HG02938 (cell line): ENCODE measurements around the gene INPP5A.
"Not testable (repeated sequence)": the region's sequence is repeated elsewhere in the genome, so short reads cannot be mapped to it uniquely, and the experiment has no call there.

Experiments
- ATAC-seq: cut with Tn5 transposase; IDR thresholded peaks from one replicate; pipeline ENCODE4 v1.9.1; 2021; ENCODE audit warnings: mild to moderate bottlenecking, moderate library complexity; ENCODE audit not compliant: unreplicated experiment

INPP5A gene

DNA sequence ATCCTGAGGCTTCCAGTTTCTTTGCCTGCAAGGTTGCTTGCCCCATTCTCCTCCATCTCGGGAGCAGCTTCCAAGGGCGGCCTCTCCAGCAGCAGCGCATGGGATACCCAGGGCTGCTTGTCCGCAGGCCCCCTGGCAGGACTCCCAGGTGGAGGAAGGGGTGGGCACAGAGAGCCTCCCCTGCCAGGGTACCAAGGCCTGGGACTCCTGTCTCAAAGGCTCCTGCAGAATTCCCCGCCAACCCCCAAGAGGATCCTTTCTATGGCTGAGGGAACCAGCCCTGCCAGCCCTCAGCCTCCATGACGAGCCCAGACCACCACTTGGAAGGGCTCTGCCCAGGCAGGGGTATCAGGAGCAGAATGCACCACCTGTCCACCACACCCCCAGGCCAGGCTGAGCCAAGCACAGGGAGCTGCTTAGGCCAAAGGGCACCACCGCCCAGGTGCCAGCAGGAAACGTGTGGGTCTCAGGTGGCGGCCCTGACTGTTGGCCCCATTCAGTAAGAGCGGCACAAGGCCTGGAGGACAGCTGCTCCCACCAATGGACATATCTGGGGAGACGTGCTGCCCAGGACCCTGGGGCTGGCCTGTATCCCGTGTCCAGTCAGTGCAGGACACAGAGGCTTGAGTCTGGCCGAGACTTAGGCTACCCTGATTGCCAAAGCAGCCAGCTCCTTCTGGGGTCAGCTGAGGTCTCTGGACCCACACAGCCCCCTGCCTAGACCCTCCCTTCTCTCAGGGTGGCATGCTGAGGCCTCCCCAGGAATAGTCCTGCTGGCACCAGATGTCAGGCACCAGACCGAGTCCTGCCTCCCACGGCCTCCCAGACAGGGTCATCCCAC is 33.8 kb upstream of the INPP5A start:
- no peak for ATAC-seq

DNA sequence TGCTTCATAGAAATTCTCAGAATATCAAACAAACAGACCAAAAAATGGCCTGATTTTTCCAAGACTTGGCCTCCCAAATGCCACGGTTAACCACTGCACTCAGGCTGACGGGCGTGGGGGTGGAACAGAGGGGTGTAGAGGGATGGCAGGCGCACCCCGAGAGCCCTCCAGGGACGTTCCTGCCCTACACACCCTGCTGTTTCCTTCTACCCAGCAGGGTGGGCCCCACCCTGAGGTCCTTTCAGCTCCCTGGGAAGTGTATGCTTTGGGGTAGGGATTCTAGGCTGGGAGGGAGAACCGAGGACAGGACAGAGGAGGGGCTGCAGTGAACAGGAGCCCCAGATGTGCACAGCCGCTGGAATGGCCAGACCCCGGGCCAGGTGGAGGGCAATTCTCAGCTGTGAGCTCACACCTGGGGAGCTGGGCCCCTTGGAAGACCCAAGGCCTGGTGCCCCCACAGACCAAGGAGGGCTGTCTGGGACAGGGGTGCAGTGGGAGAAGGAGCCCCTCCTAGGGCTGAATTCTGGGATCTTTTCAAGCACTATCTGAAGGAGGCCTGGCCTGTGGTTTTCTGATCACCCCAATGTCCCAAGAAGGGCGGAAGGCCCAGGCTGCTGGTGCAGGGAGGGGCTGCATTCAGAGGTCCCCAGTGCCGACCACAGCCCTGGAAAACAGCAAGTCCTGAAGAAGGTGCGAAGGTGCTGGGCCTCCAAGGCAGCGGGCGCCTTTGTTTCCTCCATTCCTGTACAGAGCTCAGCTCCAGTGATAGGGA is 32.9 kb upstream of the INPP5A start:
- ATAC-seq, result no peak

DNA sequence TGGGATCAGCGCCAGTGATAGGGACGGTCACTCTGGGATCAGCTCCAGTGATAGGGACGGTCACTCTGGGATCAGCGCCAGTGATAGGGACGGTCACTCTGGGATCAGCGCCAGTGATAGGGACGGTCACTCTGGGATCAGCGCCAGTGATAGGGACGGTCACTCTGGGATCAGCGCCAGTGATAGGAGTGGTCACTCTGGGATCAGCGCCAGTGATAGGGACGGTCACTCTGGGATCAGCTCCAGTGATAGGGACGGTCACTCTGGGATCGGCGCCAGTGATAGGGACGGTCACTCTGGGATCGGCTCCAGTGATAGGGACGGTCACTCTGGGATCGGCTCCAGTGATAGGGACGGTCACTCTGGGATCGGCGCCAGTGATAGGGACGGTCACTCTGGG is 32.0 kb upstream of the INPP5A start:
- ATAC-seq, result not testable (repeated sequence)

DNA sequence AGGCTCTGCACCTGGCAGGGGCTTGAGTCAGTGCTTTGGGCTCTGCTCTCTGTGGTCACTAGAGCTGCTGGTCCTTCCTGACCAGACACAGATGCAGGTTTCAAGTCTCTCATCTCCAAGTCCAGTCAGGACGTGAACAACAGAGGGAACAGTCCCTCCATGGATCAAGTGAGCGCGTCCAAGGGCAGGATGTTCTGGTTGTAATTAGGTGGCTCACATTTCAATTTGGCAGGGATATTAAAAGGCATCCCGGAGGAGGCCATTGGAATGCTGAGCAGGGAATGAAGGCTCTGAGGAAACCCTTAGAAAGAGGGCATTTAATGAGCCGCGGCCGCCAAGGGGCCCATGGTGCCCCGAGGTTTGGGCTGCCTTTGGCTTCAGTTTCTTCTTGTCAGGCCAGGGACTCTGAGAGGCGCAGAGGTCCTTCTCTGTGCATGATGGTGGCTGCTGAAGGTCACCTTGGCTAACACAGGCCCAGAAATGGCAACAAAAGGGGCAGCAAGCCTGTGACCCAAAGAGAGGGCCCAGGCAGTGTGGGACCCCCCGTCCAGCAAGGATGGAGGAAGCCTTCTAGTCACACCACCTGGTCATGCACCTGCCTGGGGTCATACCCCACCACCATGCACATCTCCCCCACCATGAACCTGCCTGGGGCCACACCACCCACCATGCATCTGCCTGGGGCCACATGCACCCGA is 30.7 kb upstream of the INPP5A start:
- no peak for ATAC-seq

DNA sequence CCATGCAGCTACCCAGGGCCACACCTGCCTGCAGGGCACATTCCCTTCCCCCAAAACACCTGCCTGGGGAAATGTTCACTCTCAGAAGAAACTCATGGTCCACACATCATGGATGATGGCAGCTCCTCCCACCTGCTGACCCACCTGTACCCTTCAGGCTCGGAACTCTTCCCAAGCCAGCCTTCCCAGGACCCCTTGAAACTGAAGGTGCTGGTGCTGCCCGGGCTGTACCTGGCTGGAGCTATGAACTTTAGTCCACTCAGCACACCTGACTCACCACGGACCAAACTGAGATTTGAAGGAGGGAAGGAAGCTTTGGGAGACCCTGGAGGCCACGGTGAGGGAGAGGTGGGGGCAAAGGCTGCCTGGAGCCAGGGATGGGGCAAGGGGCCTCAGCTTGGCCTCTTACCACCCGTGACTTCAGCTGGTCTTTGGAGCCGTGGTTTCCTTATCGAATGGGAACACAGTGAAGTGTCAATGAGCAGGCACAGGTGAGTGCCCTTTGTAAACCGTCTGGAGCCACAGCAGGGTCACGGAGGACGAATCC is 30.1 kb upstream of the INPP5A start:
- no peak for ATAC-seq

DNA sequence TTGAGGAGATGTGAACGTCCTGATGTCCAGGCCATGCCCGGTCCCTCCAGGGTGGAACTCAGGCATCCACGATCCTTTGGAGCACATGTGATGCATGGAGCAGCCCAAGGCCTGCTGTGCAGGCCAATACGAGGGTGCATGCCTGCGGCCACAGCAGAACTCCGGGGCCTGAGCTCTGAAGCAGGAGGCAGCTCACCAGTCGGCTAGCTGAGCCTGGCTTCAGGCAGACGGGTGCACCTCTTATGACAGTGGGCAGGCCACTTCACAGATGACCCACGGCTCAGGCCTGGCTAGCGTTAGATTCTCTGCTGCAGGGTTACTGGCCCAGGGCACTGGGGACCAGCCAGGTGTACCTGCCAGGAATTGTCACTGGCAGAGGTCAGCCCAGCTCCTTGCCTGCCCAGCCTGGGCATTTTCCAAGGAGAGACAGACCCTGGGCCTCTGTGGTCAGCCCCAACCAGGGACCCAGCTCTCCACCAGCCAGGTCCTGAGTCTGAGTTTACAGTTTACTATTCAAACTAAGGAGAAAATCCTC is 29.6 kb upstream of the INPP5A start:
- no peak for ATAC-seq

DNA sequence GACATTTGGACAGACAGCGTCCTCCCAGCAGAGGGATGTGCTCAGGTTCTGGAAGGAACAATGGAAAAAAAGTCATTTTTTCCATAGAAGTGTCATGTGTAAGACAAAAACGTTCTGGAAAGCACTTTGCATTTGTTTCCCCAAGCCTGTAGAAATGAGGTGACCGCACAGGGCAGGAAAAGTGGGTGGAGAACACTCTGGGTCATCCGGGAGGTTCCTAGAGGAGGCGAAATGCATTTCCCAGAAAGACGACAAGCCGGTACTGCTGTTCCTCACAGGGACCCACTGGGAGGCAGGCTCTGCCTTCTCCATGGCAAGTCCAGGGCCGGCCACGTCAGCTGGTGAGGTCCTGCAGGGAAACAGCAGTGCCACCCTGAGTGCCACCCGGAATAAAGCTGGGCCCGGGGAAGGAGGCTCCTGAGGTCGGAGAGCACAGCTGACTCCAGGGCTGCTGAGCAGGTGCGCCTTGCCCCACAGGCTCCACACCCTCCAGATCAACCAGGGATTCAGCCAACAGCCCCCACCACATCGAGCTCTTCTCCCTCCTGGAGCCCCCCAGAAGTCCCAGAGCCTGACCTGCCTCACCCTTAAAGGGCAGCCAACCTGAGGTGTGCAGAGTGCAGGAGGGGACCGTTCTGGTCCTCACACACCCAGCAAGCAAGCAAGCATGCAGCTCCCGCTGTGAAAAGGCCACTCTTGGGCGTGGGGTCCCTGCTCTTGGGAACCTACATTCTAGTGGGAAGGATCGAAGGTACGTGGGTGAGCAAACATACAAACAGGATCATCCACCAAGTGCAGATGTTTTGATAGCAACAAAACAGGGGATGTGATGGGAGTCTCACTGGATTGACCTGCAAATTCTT is 28.8 kb upstream of the INPP5A start:
- ATAC-seq, result no peak

DNA sequence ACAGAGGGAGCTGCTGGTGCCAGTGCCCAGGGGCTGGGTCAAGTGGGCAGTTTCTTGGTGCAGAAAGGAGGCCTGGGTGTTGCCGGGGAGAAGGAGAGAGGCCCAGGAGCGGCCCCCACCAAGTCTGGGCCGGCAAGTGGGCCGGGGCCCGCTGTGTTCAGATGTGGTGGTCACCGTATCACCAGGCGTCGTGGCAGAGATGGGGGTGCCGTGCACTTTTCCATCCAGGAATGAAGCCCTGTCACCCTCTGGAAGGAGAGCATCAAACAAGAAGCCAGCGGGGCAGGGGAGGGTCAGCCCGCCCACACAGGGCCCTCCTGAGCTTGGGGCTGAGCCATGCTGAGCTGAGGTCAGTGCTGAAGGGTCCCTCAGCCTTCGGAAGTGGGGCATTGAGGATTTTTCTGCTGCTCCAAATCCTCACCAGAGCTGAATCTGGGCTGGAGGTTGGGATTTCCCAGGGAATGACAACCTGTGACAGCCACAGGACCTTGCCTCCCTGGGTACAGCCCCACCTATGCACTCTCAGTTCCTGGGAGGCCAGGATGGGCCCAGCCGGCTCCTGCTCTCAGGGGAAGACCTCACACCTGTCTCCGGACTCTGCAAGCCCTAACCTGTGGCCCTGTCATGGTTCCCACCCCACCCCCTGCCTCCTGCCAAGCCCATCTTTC is 27.9 kb upstream of the INPP5A start:
- ATAC-seq, result no peak

DNA sequence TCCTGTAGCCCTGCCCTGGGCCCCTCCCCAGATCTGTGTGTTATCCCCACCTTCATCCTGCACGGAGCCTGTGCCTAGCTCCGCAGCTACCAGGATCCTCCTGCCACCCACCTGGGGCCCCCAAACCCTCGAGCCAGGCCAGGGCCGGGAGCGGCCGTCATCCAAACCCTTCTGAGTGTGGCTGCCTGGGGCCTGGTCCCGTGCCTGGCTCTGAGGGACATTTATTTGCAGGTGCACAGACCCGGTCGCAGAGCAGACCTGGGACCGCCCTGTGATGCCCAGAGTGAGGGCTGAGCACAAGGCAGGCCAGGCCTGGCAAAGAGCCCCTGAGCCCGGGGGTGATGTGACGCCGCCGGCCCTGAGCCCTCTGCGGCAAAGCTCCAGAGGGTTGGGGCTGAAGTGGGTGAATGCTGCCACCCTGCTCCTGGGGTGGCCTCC is 27.4 kb upstream of the INPP5A start:
- no peak for ATAC-seq

DNA sequence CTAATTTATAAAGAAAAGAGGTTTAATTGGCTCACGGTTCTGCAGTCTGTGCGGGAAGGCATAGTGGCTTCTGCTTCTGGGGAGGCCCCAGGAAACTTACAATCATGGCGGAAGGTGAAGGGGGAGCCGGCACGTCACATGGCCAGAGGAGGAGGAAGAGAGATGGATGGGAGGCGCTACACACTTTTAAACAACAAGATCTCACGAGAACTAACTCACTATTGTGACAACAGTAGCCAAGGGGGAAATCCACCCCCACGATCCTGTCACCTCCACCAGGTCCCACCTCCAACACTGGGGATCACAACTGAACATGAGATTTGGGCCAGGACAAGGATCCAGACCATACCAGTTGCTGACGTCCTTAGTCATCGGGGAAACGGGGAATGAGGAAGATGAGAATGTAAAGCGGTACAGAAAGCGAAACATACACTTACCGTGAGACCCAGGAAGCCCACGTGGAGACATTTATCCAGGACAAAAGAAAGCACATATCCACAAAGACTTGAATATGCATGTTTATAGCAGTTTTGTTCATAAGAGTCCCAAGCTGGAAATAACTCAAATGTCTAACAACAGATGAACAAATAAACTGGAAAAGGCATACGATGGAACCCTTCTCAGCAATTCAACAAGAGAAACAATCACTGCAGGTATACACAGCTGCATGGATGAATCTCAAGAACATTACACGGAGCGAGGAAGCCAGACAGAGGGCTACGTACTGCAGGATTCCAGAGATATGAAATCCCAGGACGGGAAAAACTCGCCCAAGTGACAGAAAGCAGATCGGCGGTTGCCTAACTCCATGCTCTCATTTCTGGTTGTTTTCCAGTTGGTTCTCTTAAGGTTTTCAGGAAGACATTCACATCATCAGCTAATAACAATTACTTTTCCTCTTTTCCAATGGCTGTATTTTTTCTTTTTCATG is 26.2 kb upstream of the INPP5A start:
- ATAC-seq, result no peak

DNA sequence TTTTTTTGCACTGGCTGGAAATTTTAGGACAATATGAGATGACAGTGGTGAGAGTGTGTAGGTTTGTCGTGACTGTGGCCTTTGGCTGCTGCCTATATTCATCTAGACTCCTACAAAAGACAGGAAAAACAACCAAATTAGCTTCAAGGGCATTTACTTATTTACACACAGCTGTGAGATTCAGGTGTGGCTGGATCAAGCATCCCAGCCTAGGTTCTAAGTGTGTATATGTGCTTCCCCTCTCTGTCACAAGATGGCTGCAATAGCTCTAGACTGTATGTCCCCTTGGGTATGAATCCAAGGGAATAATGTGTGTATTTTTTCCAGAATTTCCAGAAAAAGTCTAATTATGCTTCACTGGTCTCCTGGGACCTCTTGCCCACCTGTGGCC is 25.5 kb upstream of the INPP5A start:
- no peak for ATAC-seq

DNA sequence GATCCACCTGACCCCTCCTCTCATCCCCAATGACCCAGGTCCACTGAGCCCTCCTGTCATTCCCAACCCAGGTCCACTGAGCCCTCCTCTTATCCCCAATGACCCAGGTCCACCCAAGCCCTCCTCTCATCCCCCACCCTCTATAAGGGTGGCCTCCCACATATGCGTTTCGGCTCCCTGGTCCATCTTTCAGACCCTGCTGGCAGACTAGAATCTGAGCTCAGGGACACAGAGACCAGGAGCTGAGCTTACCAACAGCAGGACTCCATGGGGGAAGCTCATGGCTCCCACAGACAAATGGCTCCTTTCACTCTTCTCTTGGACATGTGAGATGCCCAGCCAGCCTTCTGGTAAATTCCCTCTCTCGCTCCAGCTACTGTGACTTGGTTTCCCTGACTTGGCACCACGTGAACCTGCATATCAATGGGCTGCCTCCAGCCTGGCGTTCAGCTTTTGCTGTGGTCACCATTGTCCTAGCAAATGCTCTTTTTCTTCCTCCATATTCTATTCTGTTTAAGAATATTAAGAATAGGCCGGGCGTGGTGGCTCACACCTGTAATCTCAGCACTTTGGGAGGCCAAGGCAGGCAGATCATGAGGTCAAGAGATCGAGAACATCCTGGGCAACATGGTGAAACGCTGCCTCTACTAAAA is 24.8 kb upstream of the INPP5A start:
- ATAC-seq, result no peak

DNA sequence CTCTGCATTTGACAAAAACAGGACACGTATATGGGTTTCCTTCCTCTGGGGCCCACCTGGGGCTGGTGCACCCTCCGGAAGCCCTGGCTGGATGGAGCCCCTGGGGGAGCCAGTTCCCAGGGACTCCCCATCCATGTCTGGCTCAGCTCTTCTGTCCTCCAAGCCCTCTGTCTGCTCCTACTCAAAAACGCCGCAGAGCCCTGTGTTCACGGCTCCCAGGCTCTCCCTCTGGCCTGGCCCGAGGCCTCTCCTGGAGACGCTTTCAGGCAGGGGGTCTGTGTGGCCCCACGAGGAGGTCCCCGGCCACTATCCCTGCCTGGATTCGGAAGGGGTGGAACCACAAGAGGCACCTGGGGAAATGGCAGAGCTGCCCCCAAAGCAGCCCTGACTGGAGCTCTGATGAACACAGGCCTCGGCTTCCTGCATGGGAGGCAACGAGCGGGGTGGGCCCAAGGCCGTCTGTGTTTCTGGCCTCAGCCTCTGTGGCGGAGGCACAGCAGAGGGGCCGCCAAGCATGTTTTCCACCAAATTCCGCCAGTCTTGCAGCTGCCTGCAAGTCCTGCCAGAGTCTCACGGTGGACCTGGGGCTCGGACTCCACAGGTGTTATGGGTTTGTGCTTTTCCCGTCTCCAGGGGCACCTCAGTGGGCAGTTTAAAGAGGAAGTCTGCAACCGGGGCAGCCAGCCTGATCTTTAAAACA is 22.6 kb upstream of the INPP5A start:
- no peak for ATAC-seq

DNA sequence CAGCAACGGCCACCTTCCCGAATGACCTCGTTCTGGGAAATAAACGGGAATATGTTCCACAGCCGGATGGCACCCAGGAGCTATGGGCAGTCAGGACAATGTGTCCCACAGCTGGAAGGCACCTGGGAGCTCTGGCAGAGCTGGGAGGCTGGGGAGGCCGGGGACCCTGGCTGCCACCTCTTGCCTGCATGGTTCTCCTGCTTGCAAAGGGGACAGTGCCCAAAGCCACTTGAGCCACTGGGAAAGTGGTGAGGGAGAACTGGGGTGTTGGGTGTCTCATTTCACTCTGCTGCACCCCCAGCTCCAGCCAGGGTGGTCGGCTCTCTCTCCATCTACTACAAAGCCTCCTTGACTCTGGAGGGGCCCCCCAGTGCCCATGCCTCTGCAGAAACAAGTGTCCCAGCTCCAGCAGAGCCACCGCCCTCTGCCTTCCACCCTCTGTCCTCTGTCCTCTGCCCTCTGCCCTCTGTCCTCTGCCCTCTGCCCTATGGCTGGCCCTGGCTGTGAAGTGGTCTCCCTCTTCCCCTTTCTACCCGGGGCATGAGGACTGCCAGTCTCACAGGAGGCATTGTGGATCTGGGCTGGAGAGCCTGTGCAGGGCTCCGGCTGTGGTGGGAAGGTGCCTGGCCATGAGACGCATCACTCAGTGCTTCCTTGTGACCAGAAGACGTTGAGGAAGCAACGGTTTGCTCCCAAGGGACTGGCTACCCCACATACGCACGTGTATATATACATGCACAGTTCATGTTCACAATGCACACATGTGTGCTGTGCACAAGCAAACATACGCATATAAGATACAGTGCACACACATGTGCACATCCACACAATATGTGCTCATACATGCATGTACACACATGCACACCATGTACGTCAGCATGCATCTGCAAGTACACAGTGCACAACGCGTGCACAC is 21.5 kb upstream of the INPP5A start:
- ATAC-seq, result no peak

DNA sequence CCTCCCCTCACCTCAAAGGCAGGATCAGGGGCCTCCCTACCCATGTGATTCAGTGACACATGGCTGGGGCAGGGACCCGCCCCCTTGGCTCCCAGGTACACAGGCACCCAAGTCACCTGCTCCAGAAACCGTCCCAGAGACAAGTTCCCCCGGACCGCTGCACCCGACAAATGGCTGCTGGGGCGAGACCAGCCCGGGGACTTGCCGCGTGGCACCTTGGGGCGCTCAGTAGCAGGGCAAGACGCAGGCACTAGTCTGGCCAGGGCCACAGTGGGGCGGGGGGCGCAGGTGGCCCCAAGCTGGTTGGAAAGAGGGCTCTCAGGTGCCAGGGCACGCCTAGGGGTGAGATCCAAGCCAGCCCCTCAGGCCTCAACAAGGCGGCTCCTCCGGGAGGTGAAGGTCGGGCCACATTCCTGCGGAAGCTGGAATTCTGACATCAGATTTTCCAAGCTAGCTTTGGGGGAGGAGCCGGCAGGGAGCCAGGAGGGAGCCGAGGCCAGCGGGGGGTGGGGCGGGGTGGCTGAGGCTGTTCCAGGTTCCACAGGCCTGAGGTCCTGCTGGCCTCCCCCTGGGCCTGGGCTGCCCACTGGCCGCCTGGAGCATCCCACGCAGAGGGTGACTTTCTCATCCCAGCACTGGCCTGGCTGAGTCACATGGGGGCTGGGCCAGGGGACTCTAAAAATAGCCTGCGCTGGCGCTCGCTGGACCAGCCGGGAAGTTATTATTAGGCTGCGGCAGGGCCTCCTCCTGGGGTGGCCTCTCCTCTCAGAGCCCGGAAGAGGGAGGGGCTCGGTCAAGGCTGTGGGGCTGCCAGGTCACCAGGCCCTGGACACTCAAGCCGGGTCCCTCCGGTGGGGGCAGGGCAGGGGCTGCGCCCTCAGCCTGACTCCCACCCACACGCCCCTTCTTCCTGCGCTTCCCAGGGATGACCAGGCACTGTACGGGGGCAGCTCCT is 20.5 kb upstream of the INPP5A start:
- no peak for ATAC-seq
